Hypothalamus (tissue), 51 donors: Measurements from ENCODE around the gene PLCB1.
"Not testable (repeated sequence)": the region's sequence is repeated elsewhere in the genome, so short reads cannot be mapped to it uniquely, and the experiment has no call there.

ENCODE experiments used
- DNase-seq, 51 donors: peaks; one replicate each; lab custom pipeline; 2025; lab: John Stamatoyannopoulos, UW

The PLCB1 gene

DNA sequence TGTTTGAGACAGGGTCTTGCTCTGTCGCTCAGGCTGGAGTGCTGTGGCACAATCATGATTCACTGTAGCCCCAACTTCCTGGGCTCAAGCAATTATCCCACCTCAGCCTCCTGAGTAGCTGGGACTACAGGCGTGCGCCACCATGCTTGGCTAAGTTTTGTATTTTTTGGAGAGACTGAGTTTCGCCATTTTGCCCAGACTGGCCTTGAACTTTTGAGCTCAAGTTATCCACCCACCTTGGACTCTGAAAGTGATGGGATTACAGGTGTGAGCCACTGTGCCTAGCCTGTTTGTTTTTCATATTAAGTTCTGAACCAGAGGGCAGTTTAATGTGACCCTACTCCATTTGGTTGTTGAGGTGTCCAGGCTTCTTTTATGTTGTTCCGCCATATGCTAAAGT is 194.8 kb downstream of the PLCB1 start:
- no peak for DNase-seq

DNA sequence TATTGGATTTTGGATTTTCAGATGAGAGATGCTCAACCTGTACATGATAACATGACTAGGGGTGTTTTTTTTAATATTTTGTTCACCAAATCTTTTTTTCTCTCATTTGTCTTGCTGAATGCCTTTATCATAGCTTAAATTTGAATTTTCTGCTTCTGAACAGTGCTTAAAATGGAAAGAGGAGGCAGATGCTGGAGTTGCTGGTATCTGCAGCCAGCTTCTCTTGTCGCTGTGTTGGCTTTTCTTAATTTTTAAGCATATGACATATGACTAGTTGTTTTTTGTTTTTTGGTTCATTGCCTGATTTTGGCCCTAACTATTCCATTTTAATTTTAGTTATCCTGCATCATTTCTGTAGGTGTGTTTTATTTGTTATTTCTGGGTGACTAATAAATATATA is 196.1 kb downstream of the PLCB1 start:
- no peak for DNase-seq

DNA sequence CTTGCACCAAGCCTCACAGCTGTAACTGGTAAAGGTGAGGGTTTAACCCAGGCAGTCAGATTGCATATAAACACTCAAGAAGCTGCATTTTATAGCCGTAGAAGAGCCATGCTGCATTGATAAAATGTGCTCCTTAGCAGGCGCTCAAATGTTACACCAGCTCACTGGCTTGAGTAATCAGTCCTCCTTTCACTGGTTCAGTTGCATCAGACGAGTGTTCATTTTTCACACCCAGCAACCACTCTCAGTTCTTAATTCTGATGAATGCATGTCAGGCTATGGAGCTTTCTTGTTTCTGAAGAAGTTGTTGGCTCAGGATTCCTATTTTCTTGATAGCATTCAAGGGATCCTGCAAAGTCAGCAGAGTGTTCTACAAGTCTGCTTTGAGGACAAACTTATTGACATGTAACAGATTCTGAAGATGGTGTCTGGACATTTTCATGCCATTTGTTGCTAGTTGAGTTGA is 198.3 kb downstream of the PLCB1 start:
- no peak for DNase-seq

DNA sequence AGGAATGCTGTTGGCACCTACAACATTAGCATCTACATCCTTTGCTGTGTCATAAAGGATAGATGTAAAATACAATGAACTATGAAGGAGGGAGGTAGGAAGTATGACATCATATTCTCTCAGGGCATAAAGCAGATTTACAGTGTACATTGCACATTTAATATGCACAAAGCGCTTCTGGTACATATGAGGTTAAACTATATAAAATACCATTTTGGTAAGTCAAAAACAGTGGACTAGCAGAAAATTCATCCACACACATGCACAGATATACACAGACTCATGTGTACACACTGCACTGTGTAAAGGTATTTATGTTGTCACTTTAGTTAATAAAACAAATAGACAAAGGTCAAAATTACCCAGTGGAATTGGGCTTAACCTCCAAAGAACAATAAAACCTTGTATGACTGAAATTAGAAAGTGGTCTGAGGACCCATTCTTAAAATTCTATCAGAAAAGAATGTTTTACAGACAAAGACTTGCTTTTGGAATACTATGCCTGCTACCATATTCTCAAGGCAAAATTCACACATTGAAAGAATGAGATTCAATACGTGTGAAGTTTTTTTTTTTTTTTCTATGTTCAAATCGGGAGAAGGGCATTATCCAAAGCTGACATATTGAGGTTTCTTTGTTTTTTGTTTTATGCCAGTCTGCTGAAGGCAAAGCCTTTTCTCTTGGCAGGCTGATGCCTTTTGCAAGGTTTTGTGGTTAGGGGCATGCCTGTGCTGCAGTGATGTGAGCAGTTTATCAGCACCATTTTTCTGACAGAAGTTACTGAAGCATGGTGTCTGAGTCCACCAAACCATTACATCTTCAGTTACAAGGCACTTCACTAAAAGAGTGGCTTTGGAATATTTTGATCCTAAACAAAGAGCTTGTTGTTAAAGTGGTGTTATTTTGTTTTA is 199.0 kb downstream of the PLCB1 start:
- DNase-seq: no peak

DNA sequence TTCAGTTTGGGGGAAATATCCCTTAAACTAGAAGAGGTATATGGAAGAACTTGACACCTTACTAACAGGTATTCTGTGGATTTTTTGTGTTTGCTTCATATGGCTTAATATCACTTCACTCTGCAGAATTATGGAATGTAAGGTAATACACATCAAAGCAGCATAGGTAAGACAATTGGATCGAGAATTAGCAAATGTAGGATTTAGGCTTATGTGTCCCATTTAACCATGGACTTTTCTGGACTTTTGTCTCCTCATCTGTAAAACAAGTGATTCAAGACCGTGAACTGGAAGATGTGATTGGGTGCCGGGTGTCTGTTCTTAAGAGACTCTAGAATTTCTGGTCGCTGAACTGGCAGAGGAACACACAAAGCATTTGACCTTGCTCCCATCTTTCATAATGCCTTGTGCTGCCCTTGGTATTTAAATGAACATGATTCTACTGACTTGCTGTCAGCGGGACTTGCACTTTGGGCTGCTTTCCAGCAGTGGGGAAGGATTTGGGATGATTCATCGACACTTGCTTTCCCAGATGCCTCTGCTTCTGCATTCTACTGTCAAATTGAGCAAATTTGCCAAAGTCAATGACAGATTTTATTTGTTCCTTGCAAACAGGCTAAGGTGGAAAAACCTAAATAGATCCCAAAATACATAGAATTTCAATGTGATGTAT is 199.8 kb downstream of the PLCB1 start:
- DNase-seq: peak in 9 of 51 donors; percentile 4 to 53 (median 21)

DNA sequence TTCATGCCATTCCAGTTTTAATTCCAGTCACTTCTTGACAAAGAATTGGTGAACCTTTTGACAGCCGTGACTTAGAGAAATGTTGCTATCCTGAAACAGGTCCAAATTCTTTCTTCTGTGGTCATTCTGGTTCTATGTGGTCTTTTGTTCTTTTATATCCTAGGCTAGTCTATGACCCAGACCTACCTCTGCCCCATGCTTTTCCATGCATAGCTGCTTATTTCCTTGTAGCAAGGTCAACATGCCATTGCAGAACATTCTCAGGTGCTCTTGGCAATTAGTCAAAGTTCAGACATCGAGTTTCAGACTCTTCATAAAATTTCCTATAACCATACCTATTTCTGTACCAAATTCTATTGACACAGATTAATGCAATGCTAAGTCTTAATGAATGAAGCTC is 202.6 kb downstream of the PLCB1 start:
- no peak for DNase-seq

DNA sequence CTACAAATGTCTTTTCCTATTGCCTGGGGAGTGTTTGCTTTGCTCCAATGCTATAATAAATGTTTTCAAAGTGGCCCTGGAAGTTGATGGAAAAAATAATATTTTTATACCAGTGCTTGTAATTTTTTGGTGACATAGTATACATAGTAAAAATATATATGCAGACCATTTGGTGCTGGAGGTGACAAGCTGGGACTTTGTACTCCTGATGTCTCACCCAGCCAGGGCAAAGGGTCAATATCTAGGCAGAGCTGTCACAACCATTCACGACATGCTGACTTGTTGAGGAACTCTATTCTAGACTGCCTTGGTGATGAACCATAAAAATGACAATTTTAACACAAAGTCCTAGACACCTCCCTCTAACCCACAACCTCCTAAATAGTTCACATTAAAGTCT is 203.0 kb downstream of the PLCB1 start:
- no peak for DNase-seq

DNA sequence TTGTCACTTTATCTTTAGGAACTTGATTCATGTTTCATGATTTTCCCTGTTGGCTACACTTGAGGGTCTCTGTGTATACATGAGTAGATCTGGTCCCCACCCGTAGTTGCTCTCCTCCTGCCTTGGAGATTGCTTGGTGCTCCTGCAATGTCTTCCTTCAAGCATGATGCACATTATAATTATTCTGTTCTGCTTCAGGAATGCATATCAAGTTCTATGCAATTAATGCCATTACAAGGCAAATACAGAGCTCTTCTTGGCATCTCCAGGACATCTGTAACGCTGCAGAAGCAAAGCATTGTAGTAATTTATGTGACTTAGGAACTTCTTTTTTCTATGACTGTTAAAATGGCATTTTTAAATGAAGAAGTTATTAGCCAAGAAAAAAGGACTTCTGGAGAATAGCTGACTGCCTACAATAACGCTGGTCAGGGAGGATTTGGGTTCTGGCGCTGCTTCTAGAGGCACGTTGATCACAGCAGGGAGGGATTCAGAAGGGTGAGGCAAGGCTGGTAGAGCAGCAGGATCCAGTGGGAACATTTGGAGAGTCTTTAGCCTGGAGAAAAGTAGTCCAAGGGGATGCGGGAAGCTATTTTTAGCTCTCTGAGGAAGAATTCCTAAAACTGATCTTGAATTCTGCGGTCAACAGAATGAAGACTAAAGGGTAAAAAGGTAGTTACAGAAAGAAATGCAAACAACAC is 203.6 kb downstream of the PLCB1 start:
- no peak for DNase-seq

DNA sequence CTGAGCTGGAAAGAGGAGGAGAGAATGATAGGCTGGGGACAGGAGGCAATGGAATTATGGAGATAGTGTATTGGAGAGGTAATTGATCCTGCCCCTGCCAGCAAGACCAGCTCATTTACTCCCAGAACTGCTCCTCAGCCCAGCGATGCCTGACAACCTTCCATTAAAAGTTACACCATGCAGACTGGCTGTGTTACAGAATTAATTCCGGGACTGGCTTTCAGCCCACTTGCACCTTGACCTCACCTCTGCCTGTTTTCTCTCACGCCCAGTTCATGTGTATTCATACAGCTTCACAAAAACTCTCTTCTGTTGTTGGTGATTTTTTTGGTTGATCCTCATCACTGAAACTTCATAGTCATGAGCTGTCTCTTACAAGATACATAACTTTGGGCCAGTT is 207.3 kb downstream of the PLCB1 start:
- no peak for DNase-seq

DNA sequence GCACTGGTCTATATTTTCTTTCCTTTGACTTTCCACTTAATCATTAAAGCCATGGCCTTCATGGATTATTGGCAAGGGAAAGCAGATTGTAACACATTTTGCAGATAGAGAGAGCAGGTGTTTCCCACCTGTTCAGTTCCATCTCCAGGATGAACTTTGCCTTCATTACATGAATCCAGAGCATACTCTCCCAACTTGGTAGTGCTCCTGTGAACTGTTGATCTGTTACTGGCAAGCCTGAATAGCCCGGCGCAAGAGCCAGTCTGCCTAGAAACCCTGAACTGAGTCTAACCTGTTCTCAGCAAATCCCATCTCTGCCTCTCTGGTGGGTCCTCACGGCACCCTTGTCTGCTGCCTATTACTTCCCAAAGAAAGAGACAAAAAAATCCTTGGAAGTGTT is 210.3 kb downstream of the PLCB1 start:
- DNase-seq: no peak

DNA sequence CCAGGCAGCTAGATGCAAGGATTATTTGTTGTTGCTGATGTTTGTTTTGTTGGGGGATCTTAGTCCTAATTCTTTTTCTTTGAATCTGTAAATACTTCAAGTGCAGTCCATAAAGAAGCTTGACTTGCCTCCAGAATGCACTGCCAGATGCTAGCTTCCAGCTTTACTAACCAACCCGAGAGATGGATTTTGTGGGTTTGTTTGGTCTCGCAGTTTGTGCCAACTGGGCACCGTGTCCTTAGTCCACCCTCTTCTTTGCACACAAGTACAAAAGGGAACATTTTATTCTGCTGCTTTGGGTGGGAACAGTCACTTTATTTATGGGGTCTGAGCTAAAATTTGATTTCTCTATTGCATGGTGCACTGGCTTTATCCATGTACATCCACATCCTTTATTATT is 212.0 kb downstream of the PLCB1 start:
- DNase-seq: peak in 18 of 51 donors; percentile 3 to 62 (median 28)

DNA sequence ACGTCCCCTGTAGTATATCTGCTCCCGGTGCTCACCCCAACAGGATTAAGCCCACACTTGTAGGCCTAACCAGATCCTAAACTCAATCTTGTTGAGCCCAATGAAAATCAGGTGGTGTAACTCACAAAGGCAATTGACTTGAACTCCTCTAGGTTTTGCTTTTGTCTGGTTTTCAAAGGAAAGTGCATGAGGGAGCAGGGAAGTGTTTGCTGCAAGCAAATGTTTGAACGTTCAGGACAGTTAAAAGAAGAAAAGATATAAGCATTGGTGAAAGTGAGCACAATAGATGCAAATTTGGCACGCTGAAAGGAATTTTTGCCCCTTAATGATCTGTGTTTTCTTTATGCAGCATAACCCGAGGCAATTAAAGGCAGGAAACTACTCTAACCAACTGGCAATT is 212.6 kb downstream of the PLCB1 start:
- DNase-seq: peak in 1 of 51 donors; percentile 25

DNA sequence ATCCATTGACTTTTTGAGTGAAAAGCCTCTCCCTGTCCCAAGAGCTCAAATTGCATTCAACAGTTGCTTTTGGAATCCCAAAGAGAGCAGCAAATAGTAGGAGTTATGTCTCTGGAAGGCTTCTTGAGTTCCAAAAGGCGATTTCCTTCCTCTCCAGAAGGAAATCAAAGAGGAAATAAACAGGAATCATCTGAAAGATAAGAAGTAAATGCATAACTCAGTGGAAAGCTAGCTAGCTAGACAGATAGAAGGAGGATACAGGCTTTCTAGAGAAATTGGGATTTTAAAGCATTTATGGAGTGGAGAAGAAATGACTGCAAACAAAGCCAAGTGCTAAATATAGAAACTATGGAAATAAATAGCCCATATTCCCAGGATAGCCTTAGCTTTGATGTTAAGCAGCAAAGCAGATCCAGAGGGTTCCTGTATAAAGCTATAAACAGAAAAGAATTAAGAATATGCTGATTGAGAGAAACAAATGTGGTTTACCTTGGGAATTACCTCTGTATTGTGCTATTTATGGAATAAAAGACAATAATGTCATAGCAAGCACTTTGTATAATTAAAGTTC is 214.7 kb downstream of the PLCB1 start:
- no peak for DNase-seq

DNA sequence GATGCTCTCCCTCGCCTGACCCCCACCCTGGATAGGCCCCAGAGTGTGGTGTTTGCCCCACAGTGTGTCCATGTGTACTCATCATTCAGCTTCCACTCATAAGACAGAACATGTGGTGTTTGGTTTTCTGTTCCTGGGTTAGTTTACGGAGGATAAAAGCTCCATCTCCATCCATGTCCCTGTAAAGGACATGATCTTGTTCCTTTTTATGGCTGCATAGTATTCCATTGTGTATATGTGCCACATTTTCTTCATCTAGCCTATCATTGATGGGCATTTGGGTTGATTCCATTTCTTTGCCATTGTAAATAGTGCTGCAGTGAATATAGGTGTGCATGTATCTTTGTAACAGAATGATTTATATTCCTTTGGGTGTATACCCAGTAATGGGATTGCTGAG is 218.2 kb downstream of the PLCB1 start:
- DNase-seq: not testable (repeated sequence)

DNA sequence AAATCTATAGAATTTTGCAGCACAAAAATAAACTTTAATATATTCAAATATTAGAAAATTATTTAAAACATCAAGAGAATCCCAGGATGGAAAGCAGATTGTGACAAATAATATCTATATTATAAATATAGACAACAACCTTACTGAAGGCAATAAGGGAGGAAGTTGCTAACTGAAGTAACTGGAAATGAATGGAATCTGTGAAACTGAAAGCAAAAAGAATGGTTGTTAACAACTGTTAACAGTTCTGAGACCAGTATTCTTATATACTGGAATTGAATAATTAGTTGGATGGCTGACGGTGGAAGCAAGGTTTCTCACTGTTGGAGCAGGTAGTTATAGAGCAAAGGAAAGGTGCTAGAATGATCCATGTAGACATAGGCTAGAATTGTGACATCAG is 220.4 kb downstream of the PLCB1 start:
- no peak for DNase-seq

DNA sequence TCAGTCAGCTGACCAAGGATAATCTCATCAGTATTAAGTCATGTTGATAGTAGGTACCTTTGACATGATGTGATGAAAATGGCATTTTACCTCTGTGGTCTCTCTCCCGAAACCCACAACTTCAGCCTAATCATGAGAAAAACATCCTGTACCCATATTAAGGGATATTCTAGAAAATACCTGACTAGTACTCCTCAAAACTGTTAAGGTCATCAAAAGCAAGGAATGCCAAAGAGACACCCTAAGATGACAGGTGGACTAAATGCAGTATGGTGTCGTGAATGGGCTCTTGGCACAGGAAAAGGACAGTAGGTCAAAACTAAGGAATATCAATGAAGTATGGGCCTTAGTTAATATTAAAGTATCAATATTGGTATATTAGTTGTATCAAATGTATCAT is 221.4 kb downstream of the PLCB1 start:
- DNase-seq: no peak

DNA sequence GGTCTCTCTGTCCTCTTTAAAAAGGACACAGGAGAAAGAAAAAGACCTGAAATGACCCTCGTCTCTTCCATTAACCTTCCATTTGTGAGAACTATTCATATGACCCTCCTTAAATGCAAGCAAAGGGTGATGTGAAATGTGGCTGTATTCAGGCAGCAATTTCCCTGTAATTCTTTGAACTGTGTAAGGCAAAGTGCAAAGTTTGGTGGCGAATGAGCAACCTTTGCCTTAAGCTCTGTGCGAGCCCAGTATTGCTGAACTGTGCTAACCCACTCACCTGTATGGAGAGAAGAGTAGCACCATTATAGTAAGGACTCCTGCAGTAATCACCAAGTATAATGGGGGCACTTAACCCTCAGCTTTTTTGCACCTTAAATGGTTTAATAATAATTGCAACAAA is 223.4 kb downstream of the PLCB1 start:
- no peak for DNase-seq

DNA sequence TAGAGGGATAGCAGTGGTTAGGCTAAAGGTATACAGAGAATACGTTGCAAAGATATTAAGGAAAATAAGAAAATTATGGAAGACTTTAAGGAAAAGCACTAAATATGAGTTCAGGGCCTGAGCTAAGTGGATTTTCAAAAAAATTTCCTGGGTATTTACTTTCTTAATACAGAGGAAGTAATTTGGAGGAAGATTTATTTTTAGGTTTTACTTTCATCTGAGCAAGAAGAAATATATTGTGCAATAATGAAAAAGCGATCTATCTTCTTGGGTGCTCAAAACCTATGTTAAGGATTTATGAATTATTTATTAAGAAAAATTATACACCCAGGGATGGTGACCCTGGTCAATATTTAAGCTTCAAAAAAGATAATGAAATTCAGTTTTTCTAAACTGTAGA is 224.7 kb downstream of the PLCB1 start:
- DNase-seq: no peak

DNA sequence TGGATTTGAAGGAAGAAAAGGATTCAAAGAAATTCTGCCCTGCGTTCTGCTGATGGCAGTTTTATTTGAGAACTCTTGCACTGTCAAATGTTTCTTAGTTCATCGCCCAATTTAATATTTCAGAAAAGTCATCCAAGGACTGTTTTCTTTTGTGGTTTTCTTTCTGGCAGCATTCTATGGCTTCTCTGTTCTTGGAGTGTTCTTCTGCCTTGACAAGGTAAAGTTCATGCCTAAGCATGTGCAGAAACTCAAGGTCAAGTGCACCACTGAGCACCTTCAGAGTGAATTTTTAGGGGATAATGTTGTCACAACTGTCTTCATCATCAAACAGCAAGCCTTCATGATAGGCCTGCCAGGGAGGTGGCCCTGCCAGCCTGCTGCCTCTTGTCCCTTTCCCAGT is 225.6 kb downstream of the PLCB1 start:
- no peak for DNase-seq

DNA sequence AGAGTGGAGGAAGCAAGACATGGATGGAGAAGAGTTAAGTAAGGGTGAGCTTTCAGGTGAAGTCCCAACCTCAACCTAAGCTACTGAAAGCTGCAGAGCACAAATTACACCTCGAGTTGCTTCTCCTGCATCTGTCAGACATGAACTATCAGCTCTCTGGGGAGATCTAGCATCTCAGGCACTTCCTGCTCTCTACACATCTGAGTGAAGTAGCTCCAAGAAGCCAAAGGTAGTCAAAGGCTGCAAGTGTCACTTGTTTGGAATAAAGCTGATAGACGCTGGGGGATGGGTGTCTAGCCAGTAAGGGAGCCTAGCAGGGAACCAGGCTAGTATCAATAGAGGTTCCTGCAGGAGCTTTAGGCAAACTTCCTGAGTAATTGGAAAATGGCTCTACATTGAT is 228.0 kb downstream of the PLCB1 start:
- no peak for DNase-seq

DNA sequence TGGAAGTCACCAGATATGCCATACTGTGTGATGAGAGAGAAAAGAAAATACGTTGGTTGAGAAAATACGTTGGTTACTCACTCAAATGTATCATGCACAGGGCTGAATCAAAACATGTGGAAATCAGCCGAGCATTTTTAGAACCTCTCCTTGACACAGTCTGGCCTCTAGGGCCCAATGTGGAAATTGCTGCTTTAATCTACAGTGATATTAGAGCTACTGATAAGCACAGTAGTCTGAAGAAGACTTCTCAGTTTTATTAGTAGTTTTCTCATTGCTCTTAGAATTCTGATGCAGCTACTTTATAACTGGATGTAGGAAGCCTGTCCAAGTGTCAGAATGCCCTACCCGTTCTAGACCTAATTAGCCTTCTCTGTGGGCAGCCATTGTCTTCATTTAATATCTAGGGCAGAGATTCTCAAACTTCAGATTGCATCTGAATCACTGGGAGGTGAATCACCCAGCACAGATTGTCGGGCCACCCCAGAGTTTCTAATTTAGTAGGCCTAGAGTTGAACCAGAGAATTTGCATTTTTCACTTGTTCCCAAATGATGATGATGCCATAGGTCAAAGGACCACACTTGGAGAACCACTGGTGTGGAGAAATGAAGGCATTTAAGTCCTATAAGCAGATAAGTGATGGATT is 229.1 kb downstream of the PLCB1 start:
- peak in 2 of 51 donors; percentile 15 to 21 for DNase-seq
